HL-60 (cell line): ENCODE data around the gene NDUFAF2.

Source experiments
- DNase-seq, 2 experiments: peaks; one replicate each; pipeline ENCODE4 v3.0.0-alpha.2; 2010 to 2020; ENCODE audit warnings: low read depth in 1 of 2, low spot score in 1 of 2
- H3K27ac ChIP-seq: fragments of 250-450 bp; sonication (Bioruptor Pico); replicated peaks from 2 replicates; pipeline ENCODE4 v1.5.1; 2020; ENCODE audit warnings: mild to moderate bottlenecking, moderate library complexity
- H3K27me3 ChIP-seq: fragments of 250-450 bp; sonication (Bioruptor Pico); 2 replicates; pipeline ENCODE4 v1.5.1; 2021; ENCODE audit warnings: mild to moderate bottlenecking, moderate library complexity; ENCODE audit not compliant: insufficient read depth, poor library complexity, severe bottlenecking
- H3K4me3 ChIP-seq: replicated peaks from 2 replicates; pipeline ENCODE4 v1.5.1; 2011; ENCODE audit warnings: mild to moderate bottlenecking, control low read depth, low read length; ENCODE audit not compliant: insufficient read depth
- GABPA ChIP-seq: IDR thresholded peaks from 2 replicates; pipeline ENCODE4 v1.6.1; 2012; ENCODE audit warnings: low read depth
- POLR2AphosphoS5 ChIP-seq: IDR thresholded peaks from 2 replicates; pipeline ENCODE4 v1.6.1; 2012; ENCODE audit warnings: low read depth
- REST ChIP-seq: IDR thresholded peaks from 2 replicates; pipeline ENCODE4 v1.6.1; 2012; ENCODE audit warnings: low read depth; ENCODE audit not compliant: insufficient replicate concordance
- SPI1 ChIP-seq: IDR thresholded peaks from 2 replicates; pipeline ENCODE4 v1.6.1; 2012; ENCODE audit warnings: low read depth, mild to moderate bottlenecking, borderline replicate concordance
- TF ChIP-seq, protein P1 (sequence below): IDR thresholded peaks from one replicate; pipeline ENCODE4 v1.5.1; 2011; ENCODE audit warnings: low read length, control low read depth, inconsistent platforms; ENCODE audit not compliant: insufficient read depth

The NDUFAF2 gene

DNA sequence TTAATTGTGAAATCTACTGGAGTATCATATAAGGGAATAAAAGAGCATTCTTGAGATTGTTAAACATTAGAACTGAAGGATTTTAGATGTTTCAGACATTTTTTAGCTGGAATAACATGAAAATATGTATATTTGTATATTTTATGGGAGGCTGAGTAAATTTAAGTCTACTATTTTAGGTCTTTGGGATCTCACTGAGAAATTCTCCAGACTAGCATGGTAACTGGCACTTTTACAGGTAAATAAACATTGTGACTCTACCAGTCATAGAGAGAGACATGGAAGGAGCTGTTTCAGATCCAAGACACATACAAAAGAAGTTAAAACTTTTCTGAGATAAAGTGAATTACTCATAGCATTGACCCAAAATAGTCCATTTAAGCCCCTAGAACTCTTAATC is 59.4 kb downstream of the NDUFAF2 start:
- no peak for DNase-seq
- H3K27ac ChIP-seq: no peak overlapping the region
- no peaks in the 10 kb centered on the region for H3K27me3 ChIP-seq
- TF ChIP-seq GABPA (no peak), SPI1 (no peak), POLR2AphosphoS5 (no peak), REST (no peak)
- TF ChIP-seq, protein P1, sequence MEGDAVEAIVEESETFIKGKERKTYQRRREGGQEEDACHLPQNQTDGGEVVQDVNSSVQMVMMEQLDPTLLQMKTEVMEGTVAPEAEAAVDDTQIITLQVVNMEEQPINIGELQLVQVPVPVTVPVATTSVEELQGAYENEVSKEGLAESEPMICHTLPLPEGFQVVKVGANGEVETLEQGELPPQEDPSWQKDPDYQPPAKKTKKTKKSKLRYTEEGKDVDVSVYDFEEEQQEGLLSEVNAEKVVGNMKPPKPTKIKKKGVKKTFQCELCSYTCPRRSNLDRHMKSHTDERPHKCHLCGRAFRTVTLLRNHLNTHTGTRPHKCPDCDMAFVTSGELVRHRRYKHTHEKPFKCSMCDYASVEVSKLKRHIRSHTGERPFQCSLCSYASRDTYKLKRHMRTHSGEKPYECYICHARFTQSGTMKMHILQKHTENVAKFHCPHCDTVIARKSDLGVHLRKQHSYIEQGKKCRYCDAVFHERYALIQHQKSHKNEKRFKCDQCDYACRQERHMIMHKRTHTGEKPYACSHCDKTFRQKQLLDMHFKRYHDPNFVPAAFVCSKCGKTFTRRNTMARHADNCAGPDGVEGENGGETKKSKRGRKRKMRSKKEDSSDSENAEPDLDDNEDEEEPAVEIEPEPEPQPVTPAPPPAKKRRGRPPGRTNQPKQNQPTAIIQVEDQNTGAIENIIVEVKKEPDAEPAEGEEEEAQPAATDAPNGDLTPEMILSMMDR: no peak
- H3K4me3 ChIP-seq: no peak overlapping the region

- TF ChIP-seq, protein P1: no peak
- no peak for TF ChIP-seq GABPA
- TF ChIP-seq SPI1: no peak
- no peak for TF ChIP-seq POLR2AphosphoS5
- no peak for TF ChIP-seq REST
- H3K27ac ChIP-seq: no peak overlapping the region
- H3K4me3 ChIP-seq: no peak overlapping the region
- no peak for DNase-seq
- no peaks in the 10 kb centered on the region for H3K27me3 ChIP-seq
Measured at GRCh38 chr5:61009907-61010306, 64.9 kb downstream of the NDUFAF2 start.

DNA sequence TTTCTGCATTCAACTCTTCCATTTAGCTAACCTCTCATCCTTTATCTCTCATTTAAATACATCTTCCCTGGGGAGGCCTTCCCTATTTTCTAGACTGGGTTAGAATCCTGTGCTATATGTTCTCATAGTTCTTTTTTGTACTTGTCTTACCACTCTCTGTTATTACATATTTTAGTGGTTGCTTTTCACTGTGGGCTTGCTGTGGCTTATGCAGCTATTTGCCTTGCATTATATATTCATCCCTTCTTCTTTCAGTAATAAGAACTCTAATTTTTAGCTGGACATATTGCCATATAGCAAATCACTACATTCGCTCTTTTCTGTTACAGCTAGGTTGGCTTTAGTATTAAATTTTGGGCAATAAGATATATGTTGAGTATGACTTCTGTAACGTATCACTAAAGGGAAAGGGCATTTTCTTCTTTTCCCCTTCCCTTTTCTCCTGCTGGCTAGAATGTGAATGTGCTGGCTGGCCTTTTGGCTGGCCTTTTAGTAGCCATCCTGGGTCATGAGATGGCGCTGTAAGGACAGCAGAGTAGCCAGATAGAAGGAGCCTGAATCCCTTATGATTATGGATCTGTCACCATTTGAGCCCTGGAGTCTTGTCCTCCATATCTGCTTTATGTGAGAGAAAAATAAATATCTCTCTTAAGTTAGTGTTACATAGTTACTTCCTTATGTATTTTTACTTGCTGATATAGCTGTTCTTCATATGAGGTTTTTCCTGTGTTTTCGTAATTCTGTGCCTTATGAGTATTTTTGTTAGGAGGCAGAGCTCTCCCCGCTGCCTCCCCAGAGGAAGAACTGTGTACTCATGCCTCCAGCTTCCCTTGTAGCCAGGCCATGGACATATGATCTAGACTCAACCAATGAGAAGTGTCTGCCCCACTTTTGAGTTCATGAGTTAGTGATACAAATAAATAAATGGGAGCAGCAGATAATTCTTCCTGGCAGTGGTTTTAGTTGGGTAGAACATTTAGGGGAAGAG is 65.8 kb downstream of the NDUFAF2 start:
- TF ChIP-seq, protein P1: no peak
- TF ChIP-seq REST (no peak), SPI1 (no peak), POLR2AphosphoS5 (no peak), GABPA (no peak)
- no peak for DNase-seq
- Histone ChIP-seq H3K27ac (no peak overlapping the region), H3K27me3 (no peaks in the 10 kb centered on the region), H3K4me3 (no peak overlapping the region)
